GM12878 (cell line): ENCODE measurements around the gene GALNT18.
"Not testable (repeated sequence)": the region's sequence is repeated elsewhere in the genome, so short reads cannot be mapped to it uniquely, and the experiment has no call there.

ENCODE experiments used
- TARDBP ChIP-seq: IDR thresholded peaks from 2 replicates; pipeline ENCODE4 v1.6.1; 2016; ENCODE audit warnings: borderline replicate concordance
- ZNF24 ChIP-seq: fragments of 450-650 bp; IDR thresholded peaks from 2 replicates; pipeline ENCODE4 v1.6.1; 2017; ENCODE audit warnings: antibody characterized with exemption, mild to moderate bottlenecking

GRCh38 chr11:11352878-11353277, 268.9 kb downstream of the GALNT18 start, which contains the start of gene CSNK2A3:
- not testable (repeated sequence) for TF ChIP-seq ZNF24, TARDBP
